HAP-1 (cell line): ENCODE measurements around the gene CLEC20A.

Source experiments
- DNase-seq, 2 experiments: peaks; one replicate each; pipeline ENCODE4 v3.0.0-alpha.2; 2016 to 2020; ENCODE audit warnings: low spot score in 2 of 2
- H3K27me3 ChIP-seq: fragments of 250-450 bp; sonication (Bioruptor Pico); 2 replicates; pipeline ENCODE4 v1.5.1; 2020; ENCODE audit warnings: low read depth, mild to moderate bottlenecking, moderate library complexity
- H3K36me3 ChIP-seq: fragments of 250-450 bp; sonication (Bioruptor Pico); replicated peaks from 2 replicates; pipeline ENCODE4 v1.5.1; 2020; ENCODE audit warnings: mild to moderate bottlenecking
- H3K4me1 ChIP-seq: fragments of 250-450 bp; sonication (Bioruptor Pico); 2 replicates; pipeline ENCODE4 v1.5.1; 2020; ENCODE audit warnings: mild to moderate bottlenecking
- H3K4me3 ChIP-seq: fragments of 250-450 bp; sonication (Bioruptor Pico); 2 replicates; pipeline ENCODE4 v1.5.1; 2020; ENCODE audit warnings: mild to moderate bottlenecking, moderate library complexity
- H3K9me3 ChIP-seq: fragments of 250-450 bp; sonication (Bioruptor Pico); 2 replicates; pipeline ENCODE4 v1.5.1; 2020; ENCODE audit warnings: mild to moderate bottlenecking, moderate library complexity
- in situ Hi-C: fragments of 300-500 bp; cut with MboI; formaldehyde crosslinking; loops from 3 replicates; pipeline ENCODE4 v1.14.3; 2020; ENCODE audit warnings: low sequenced_read_pairs, inconsistent platforms, mixed read lengths

CLEC20A gene

GRCh38 chr1:178489399-178489798 lies 7.4 kb downstream of the CLEC20A start:
- no peaks in the 10 kb centered on the region for H3K9me3 ChIP-seq
- no peaks in the 10 kb centered on the region for H3K27me3 ChIP-seq
- no peaks in the 10 kb centered on the region for H3K36me3 ChIP-seq
- no peak for DNase-seq
- H3K4me1 ChIP-seq = no peaks in the 10 kb centered on the region
- in situ Hi-C loops = no loop called here
- no peak overlapping the region for H3K4me3 ChIP-seq

- H3K4me1 ChIP-seq = no peaks in the 10 kb centered on the region
- no peaks in the 10 kb centered on the region for H3K27me3 ChIP-seq
- no peak overlapping the region for H3K4me3 ChIP-seq
- in situ Hi-C loops = no loop called here
- no peaks in the 10 kb centered on the region for H3K9me3 ChIP-seq
- no peak for DNase-seq
- no peaks in the 10 kb centered on the region for H3K36me3 ChIP-seq
These were observed 8.4 kb downstream of the CLEC20A start for GRCh38 chr1:178488393-178488792.

GRCh38 chr1:178487070-178487615 lies 9.6 kb downstream of the CLEC20A start:
- no peak overlapping the region for H3K4me3 ChIP-seq
- in situ Hi-C loops = no loop called here
- DNase-seq = no peak
- no peaks in the 10 kb centered on the region for H3K36me3 ChIP-seq
- H3K4me1 ChIP-seq = no peaks in the 10 kb centered on the region
- no peaks in the 10 kb centered on the region for H3K27me3 ChIP-seq
- H3K9me3 ChIP-seq = no peaks in the 10 kb centered on the region

- Histone ChIP-seq H3K27me3 (no peaks in the 10 kb centered on the region), H3K4me3 (no peak overlapping the region), H3K4me1 (no peaks in the 10 kb centered on the region), H3K9me3 (no peaks in the 10 kb centered on the region), H3K36me3 (no peaks in the 10 kb centered on the region)
- DNase-seq = no peak
- in situ Hi-C loops = no loop called here
These were observed 10.4 kb downstream of the CLEC20A start for GRCh38 chr1:178486100-178487069.

- DNase-seq = no peak
- in situ Hi-C loops = no loop called here
- Histone ChIP-seq H3K36me3 (no peaks in the 10 kb centered on the region), H3K4me1 (no peaks in the 10 kb centered on the region), H3K27me3 (no peaks in the 10 kb centered on the region), H3K4me3 (no peak overlapping the region), H3K9me3 (no peaks in the 10 kb centered on the region)
These were observed 11.2 kb downstream of the CLEC20A start for GRCh38 chr1:178485541-178485981.

- no peak for DNase-seq
- Histone ChIP-seq H3K36me3 (no peaks in the 10 kb centered on the region), H3K4me1 (no peaks in the 10 kb centered on the region), H3K4me3 (no peak overlapping the region), H3K27me3 (no peaks in the 10 kb centered on the region), H3K9me3 (no peaks in the 10 kb centered on the region)
- in situ Hi-C loops = no loop called here
These were observed 12.0 kb downstream of the CLEC20A start for GRCh38 chr1:178484698-178485225.

- no peaks in the 10 kb centered on the region for H3K9me3 ChIP-seq
- no peaks in the 10 kb centered on the region for H3K27me3 ChIP-seq
- H3K4me3 ChIP-seq = no peak overlapping the region
- H3K4me1 ChIP-seq = no peaks in the 10 kb centered on the region
- H3K36me3 ChIP-seq = no peaks in the 10 kb centered on the region
- DNase-seq = no peak
- in situ Hi-C loops = no loop called here
These were observed 13.4 kb downstream of the CLEC20A start for GRCh38 chr1:178483251-178483957.

GRCh38 chr1:178477841-178478240 lies 18.9 kb downstream of the CLEC20A start:
- Histone ChIP-seq H3K27me3 (no peaks in the 10 kb centered on the region), H3K9me3 (no peaks in the 10 kb centered on the region), H3K36me3 (no peaks in the 10 kb centered on the region; the same call in 1 of the 2 replicates), H3K4me1 (peaks cover 14% of the 10 kb centered on the region), H3K4me3 (no peak overlapping the region)
- no peak for DNase-seq
- in situ Hi-C loops = no loop called here

- H3K4me3 ChIP-seq = no peak overlapping the region
- H3K9me3 ChIP-seq = no peaks in the 10 kb centered on the region
- H3K4me1 ChIP-seq = peaks cover 14% of the 10 kb centered on the region
- peak in 1 of 2 experiments; percentile 81 for DNase-seq
- in situ Hi-C loops = no loop called here
- H3K27me3 ChIP-seq = no peaks in the 10 kb centered on the region
- H3K36me3 ChIP-seq = no peaks in the 10 kb centered on the region; the same call in 1 of the 2 replicates
These were observed 19.4 kb downstream of the CLEC20A start for GRCh38 chr1:178477373-178477772.

GRCh38 chr1:178472531-178472930 lies 24.2 kb downstream of the CLEC20A start:
- Histone ChIP-seq H3K9me3 (no peaks in the 10 kb centered on the region), H3K36me3 (peaks cover 6% of the 10 kb centered on the region; the same call in 1 of the 2 replicates), H3K4me1 (peaks cover 13% of the 10 kb centered on the region), H3K4me3 (no peak overlapping the region), H3K27me3 (no peaks in the 10 kb centered on the region)
- DNase-seq = no peak
- in situ Hi-C loops = no loop called here

GRCh38 chr1:178470411-178470960 lies 26.3 kb downstream of the CLEC20A start:
- Histone ChIP-seq H3K27me3 (no peaks in the 10 kb centered on the region), H3K9me3 (no peaks in the 10 kb centered on the region), H3K4me3 (no peak overlapping the region), H3K36me3 (peaks cover 7% of the 10 kb centered on the region; the same call in 1 of the 2 replicates), H3K4me1 (peaks cover 2% of the 10 kb centered on the region; the same call in 1 of the 2 replicates)
- in situ Hi-C loops = no loop called here
- peak; percentile 34 to 48 for DNase-seq

- Histone ChIP-seq H3K9me3 (no peaks in the 10 kb centered on the region), H3K36me3 (peaks cover 7% of the 10 kb centered on the region; the same call in 1 of the 2 replicates), H3K27me3 (no peaks in the 10 kb centered on the region), H3K4me1 (peaks cover 2% of the 10 kb centered on the region; the same call in 1 of the 2 replicates), H3K4me3 (no peak overlapping the region)
- no peak for DNase-seq
- in situ Hi-C loops = no loop called here
These were observed 28.9 kb downstream of the CLEC20A start for GRCh38 chr1:178467837-178468236.

GRCh38 chr1:178465011-178465410 lies 31.8 kb downstream of the CLEC20A start:
- Histone ChIP-seq H3K4me3 (no peak overlapping the region), H3K4me1 (peaks cover 19% of the 10 kb centered on the region), H3K36me3 (peaks cover 7% of the 10 kb centered on the region; the same call in 1 of the 2 replicates), H3K9me3 (no peaks in the 10 kb centered on the region), H3K27me3 (no peaks in the 10 kb centered on the region)
- DNase-seq = no peak
- in situ Hi-C loops = no loop called here
